Stromal cell of bone marrow (primary cell): ENCODE measurements around the gene FAM131A.

Experiments
- DNase-seq: peaks from one replicate; pipeline ENCODE4 v3.0.0-alpha.2; 2012; ENCODE audit warnings: low read depth

The FAM131A gene

GRCh38 chr3:184358124-184358767 lies 20.8 kb downstream of the FAM131A start:
- DNase-seq, result no peak

GRCh38 chr3:184358921-184359350 lies 21.5 kb downstream of the FAM131A start:
- DNase-seq, result no peak

GRCh38 chr3:184359610-184360009 lies 22.2 kb downstream of the FAM131A start:
- no peak for DNase-seq

- no peak for DNase-seq
Measured at GRCh38 chr3:184360070-184360928, 22.9 kb downstream of the FAM131A start.

GRCh38 chr3:184360929-184361531 lies 23.6 kb downstream of the FAM131A start:
- no peak for DNase-seq

- no peak for DNase-seq
Measured at GRCh38 chr3:184361532-184361931, 24.1 kb downstream of the FAM131A start, which contains the start of the genes CLCN2 and POLR2H. TSS of gene CLCN2 (minus strand) at chr3:184361605. CDS start at chr3:184361479, 126 bp downstream. TSS of gene POLR2H (plus strand) at chr3:184361710. CDS start at chr3:184363493, 1,783 bp downstream.

GRCh38 chr3:184361932-184362667 lies 24.7 kb downstream of the FAM131A start:
- DNase-seq, result peak; percentile 34

GRCh38 chr3:184362668-184363546 lies 25.5 kb downstream of the FAM131A start:
- peak; percentile 93 for DNase-seq

GRCh38 chr3:184366619-184367289 lies 29.4 kb downstream of the FAM131A start:
- peak; percentile 58 for DNase-seq

- no peak for DNase-seq
Measured at GRCh38 chr3:184368116-184368515, 30.7 kb downstream of the FAM131A start.

- DNase-seq, result peak; percentile 85
Measured at GRCh38 chr3:184368586-184369183, 31.3 kb downstream of the FAM131A start.

GRCh38 chr3:184371570-184372018 lies 34.2 kb downstream of the FAM131A start:
- DNase-seq, result peak; percentile 76

GRCh38 chr3:184372296-184372821 lies 35.0 kb downstream of the FAM131A start:
- no peak for DNase-seq

- no peak for DNase-seq
Measured at GRCh38 chr3:184372911-184373310, 35.5 kb downstream of the FAM131A start.

- DNase-seq, result peak; percentile 45
Measured at GRCh38 chr3:184373422-184373821, 36.0 kb downstream of the FAM131A start.

GRCh38 chr3:184375747-184376461 lies 38.5 kb downstream of the FAM131A start:
- no peak for DNase-seq

GRCh38 chr3:184377374-184377773 lies 40.0 kb downstream of the FAM131A start:
- no peak for DNase-seq

GRCh38 chr3:184377882-184378445 lies 40.6 kb downstream of the FAM131A start, which contains the start of gene THPO:
TSS of gene THPO (minus strand) at chr3:184378207. CDS start at chr3:184376259, 1,948 bp downstream.
- no peak for DNase-seq
